ENCODE results near the gene ADORA2B. TPM values are rescaled to one million over a fixed set of nuclear protein-coding genes. Genes with fewer than 3 reads are reported as not detected.

ADORA2B gene
- total and polyA plus RNA-seq, 2 experiments from 2014 or later, result 3.3 to 7.9 TPM

DNA sequence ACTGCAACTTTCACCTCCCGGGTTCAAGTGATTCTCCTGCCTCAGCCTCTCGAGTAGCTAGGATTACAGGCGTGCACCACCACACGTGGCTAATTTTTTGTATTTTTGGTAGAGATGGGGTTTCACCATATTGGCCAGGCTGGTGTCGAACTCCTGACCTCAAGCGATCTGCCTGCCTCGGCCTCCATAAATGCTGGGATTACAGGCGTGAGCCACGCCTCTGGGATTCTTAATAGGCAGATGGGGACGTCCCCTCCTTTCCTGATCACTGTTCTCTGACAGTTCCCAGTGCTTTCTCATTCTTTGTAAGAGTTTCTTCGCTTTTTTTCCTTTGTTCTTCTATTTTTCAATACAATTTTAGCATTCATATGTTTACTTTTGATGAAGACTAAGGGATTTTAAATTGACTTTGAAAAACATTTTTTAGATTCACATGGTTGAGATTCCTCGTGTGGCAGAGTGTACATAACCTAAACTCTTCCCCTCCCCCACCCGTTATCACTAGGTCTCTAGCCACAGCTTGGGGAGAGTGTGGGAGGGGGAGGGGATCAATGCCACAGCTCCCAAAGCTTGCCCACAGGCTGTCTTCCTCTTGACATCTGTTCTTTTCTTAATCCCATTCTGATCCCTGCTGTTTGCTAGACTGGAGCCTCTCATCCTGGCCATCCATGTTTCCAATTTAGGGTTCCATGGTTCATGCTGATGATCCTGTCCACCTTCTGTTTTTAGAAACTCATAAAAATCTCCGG is 11.0 kb downstream of the ADORA2B start (continued):
- TF ChIP-seq, protein P1, sequence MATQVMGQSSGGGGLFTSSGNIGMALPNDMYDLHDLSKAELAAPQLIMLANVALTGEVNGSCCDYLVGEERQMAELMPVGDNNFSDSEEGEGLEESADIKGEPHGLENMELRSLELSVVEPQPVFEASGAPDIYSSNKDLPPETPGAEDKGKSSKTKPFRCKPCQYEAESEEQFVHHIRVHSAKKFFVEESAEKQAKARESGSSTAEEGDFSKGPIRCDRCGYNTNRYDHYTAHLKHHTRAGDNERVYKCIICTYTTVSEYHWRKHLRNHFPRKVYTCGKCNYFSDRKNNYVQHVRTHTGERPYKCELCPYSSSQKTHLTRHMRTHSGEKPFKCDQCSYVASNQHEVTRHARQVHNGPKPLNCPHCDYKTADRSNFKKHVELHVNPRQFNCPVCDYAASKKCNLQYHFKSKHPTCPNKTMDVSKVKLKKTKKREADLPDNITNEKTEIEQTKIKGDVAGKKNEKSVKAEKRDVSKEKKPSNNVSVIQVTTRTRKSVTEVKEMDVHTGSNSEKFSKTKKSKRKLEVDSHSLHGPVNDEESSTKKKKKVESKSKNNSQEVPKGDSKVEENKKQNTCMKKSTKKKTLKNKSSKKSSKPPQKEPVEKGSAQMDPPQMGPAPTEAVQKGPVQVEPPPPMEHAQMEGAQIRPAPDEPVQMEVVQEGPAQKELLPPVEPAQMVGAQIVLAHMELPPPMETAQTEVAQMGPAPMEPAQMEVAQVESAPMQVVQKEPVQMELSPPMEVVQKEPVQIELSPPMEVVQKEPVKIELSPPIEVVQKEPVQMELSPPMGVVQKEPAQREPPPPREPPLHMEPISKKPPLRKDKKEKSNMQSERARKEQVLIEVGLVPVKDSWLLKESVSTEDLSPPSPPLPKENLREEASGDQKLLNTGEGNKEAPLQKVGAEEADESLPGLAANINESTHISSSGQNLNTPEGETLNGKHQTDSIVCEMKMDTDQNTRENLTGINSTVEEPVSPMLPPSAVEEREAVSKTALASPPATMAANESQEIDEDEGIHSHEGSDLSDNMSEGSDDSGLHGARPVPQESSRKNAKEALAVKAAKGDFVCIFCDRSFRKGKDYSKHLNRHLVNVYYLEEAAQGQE (IDR thresholded peaks at IDR 0.05; ENCODE audit: unreplicated experiment), result no peak
- TF ChIP-seq, protein P2, sequence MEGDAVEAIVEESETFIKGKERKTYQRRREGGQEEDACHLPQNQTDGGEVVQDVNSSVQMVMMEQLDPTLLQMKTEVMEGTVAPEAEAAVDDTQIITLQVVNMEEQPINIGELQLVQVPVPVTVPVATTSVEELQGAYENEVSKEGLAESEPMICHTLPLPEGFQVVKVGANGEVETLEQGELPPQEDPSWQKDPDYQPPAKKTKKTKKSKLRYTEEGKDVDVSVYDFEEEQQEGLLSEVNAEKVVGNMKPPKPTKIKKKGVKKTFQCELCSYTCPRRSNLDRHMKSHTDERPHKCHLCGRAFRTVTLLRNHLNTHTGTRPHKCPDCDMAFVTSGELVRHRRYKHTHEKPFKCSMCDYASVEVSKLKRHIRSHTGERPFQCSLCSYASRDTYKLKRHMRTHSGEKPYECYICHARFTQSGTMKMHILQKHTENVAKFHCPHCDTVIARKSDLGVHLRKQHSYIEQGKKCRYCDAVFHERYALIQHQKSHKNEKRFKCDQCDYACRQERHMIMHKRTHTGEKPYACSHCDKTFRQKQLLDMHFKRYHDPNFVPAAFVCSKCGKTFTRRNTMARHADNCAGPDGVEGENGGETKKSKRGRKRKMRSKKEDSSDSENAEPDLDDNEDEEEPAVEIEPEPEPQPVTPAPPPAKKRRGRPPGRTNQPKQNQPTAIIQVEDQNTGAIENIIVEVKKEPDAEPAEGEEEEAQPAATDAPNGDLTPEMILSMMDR (conservative IDR thresholded peaks at IDR 0.05; ENCODE audit: low read depth in 2 of 2), result no peak
- TF ChIP-seq EZH2phosphoT487 (IDR thresholded peaks at IDR 0.05; ENCODE audit: unreplicated experiment), result no peak

DNA sequence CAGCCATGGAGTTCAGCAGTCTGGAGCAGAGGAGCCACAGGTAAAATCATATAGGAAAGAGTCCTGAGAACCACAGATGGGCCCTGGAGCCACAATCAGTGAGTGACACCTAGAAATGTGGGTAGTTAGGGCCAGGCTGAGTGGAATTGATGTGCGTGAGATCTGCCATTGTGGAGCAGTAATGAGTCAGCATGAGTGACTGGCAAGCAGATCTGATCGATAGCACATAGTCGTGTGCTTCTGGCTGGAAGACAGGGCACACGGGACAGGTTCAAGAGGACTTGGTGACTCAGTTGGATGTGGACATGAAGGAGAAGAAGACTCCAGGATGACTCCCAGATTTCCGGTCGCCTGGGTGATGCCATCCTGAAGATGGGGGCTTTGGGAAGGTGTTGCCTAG is 12.3 kb downstream of the ADORA2B start:
- no peak overlapping the region for H2AFZ ChIP-seq
- H4K20me1 ChIP-seq (replicated peaks; ENCODE audit: insufficient read depth), result no peaks in the 10 kb centered on the region
- DNase-seq (ENCODE audit: low spot score), result no peak
- no peak overlapping the region for H3K4me2 ChIP-seq
- H3K27ac ChIP-seq (ENCODE audit: low read depth), result no peak overlapping the region
- Mint-ChIP-seq H3K4me3 (no peak overlapping the region), H3K27me3 (ENCODE audit: insufficient read depth, low read depth, poor library complexity) (peaks cover 11% of the 10 kb centered on the region), H3K9me3 (no peaks in the 10 kb centered on the region), H3K27ac (no peak overlapping the region), H3K4me1 (peaks cover 31% of the 10 kb centered on the region), H3K36me3 (ENCODE audit: low read depth) (no peaks in the 10 kb centered on the region; the same call in 2 of the 3 replicates)
- no peaks in the 10 kb centered on the region for H3K9me2 ChIP-seq (ENCODE audit: insufficient read depth)
- no peak overlapping the region for H3K4me3 ChIP-seq
- H3F3A ChIP-seq (replicated peaks; ENCODE audit: low read depth), result no peaks in the 10 kb centered on the region
- no peaks in the 10 kb centered on the region for H3K79me2 ChIP-seq (replicated peaks; ENCODE audit: insufficient read depth)
- no peak for ATAC-seq
- H3K27me3 ChIP-seq (ENCODE audit: insufficient read depth), result no peaks in the 10 kb centered on the region
- H3K36me3 ChIP-seq (ENCODE audit: insufficient read depth), result no peaks in the 10 kb centered on the region
- peaks cover 7% of the 10 kb centered on the region; the same call in 1 of the 2 replicates for H3K4me1 ChIP-seq (ENCODE audit: insufficient read depth)
- TF ChIP-seq JUNB (IDR thresholded peaks at IDR 0.05; ENCODE audit: unreplicated experiment) (no peak), NANOG (IDR thresholded peaks at IDR 0.05; ENCODE audit: borderline replicate concordance) (no peak), STAT1 (IDR thresholded peaks at IDR 0.05; ENCODE audit: unreplicated experiment) (no peak), EZH2phosphoT487 (IDR thresholded peaks at IDR 0.05; ENCODE audit: unreplicated experiment) (no peak), POLR2AphosphoS5 (IDR thresholded peaks at IDR 0.05; ENCODE audit: low read depth) (no peak), ZNF114 (CRISPR knock-in tag; IDR thresholded peaks at IDR 0.05) (no peak), CREB1 (CRISPR knock-in tag; IDR thresholded peaks at IDR 0.05; ENCODE audit: low read depth) (no peak)
- TF ChIP-seq, protein P3, sequence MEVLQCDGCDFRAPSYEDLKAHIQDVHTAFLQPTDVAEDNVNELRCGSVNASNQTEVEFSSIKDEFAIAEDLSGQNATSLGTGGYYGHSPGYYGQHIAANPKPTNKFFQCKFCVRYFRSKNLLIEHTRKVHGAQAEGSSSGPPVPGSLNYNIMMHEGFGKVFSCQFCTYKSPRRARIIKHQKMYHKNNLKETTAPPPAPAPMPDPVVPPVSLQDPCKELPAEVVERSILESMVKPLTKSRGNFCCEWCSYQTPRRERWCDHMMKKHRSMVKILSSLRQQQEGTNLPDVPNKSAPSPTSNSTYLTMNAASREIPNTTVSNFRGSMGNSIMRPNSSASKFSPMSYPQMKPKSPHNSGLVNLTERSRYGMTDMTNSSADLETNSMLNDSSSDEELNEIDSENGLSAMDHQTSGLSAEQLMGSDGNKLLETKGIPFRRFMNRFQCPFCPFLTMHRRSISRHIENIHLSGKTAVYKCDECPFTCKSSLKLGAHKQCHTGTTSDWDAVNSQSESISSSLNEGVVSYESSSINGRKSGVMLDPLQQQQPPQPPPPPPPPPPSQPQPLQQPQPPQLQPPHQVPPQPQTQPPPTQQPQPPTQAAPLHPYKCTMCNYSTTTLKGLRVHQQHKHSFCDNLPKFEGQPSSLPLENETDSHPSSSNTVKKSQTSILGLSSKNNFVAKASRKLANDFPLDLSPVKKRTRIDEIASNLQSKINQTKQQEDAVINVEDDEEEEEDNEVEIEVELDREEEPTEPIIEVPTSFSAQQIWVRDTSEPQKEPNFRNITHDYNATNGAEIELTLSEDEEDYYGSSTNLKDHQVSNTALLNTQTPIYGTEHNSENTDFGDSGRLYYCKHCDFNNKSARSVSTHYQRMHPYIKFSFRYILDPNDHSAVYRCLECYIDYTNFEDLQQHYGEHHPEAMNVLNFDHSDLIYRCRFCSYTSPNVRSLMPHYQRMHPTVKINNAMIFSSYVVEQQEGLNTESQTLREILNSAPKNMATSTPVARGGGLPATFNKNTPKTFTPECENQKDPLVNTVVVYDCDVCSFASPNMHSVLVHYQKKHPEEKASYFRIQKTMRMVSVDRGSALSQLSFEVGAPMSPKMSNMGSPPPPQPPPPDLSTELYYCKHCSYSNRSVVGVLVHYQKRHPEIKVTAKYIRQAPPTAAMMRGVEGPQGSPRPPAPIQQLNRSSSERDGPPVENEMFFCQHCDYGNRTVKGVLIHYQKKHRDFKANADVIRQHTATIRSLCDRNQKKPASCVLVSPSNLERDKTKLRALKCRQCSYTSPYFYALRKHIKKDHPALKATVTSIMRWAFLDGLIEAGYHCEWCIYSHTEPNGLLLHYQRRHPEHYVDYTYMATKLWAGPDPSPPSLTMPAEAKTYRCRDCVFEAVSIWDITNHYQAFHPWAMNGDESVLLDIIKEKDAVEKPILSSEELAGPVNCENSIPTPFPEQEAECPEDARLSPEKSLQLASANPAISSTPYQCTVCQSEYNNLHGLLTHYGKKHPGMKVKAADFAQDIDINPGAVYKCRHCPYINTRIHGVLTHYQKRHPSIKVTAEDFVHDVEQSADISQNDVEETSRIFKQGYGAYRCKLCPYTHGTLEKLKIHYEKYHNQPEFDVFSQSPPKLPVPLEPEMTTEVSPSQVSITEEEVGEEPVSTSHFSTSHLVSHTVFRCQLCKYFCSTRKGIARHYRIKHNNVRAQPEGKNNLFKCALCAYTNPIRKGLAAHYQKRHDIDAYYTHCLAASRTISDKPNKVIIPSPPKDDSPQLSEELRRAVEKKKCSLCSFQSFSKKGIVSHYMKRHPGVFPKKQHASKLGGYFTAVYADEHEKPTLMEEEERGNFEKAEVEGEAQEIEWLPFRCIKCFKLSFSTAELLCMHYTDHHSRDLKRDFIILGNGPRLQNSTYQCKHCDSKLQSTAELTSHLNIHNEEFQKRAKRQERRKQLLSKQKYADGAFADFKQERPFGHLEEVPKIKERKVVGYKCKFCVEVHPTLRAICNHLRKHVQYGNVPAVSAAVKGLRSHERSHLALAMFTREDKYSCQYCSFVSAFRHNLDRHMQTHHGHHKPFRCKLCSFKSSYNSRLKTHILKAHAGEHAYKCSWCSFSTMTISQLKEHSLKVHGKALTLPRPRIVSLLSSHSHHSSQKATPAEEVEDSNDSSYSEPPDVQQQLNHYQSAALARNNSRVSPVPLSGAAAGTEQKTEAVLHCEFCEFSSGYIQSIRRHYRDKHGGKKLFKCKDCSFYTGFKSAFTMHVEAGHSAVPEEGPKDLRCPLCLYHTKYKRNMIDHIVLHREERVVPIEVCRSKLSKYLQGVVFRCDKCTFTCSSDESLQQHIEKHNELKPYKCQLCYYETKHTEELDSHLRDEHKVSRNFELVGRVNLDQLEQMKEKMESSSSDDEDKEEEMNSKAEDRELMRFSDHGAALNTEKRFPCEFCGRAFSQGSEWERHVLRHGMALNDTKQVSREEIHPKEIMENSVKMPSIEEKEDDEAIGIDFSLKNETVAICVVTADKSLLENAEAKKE (CRISPR knock-in tag; IDR thresholded peaks at IDR 0.05), result no peak
